Measurements from ENCODE around the gene ADAMTSL2.

ADAMTSL2 gene

GRCh38 chr9:133573791-133574515 is 39.4 kb downstream of the ADAMTSL2 start:
- no peaks in the 10 kb centered on the region for H3K9me3 ChIP-seq (ENCODE audit: low read depth, low read length)
- DNase-seq (ENCODE audit: low read depth, low spot score): no peak
- H3K9ac ChIP-seq (ENCODE audit: insufficient read length): no peak overlapping the region
- no peak overlapping the region for H3K4me3 ChIP-seq
- no peaks in the 10 kb centered on the region for H3K36me3 ChIP-seq (ENCODE audit: insufficient read depth, low read length)
- TF ChIP-seq POLR2AphosphoS5 (IDR thresholded peaks at IDR 0.05; ENCODE audit: borderline replicate concordance, low read depth, low read length) (no peak), FOXP2 (optimal IDR thresholded peaks at IDR 0.05; ENCODE audit: control extremely low read depth, extremely low read length, insufficient read depth) (no peak), EZH2 (IDR thresholded peaks at IDR 0.05) (no peak)
- no peak overlapping the region for H3K27ac ChIP-seq

GRCh38 chr9:133574771-133575170 is 40.3 kb downstream of the ADAMTSL2 start:
- no peak overlapping the region for H3K9ac ChIP-seq (ENCODE audit: insufficient read length)
- no peak overlapping the region for H3K27ac ChIP-seq
- TF ChIP-seq POLR2AphosphoS5 (IDR thresholded peaks at IDR 0.05; ENCODE audit: borderline replicate concordance, low read depth, low read length) (no peak), FOXP2 (optimal IDR thresholded peaks at IDR 0.05; ENCODE audit: control extremely low read depth, extremely low read length, insufficient read depth) (no peak), EZH2 (IDR thresholded peaks at IDR 0.05) (no peak)
- DNase-seq (ENCODE audit: low read depth, low spot score): no peak
- H3K4me3 ChIP-seq: no peak overlapping the region
- H3K36me3 ChIP-seq (ENCODE audit: insufficient read depth, low read length): no peaks in the 10 kb centered on the region
- H3K9me3 ChIP-seq (ENCODE audit: low read depth, low read length): no peaks in the 10 kb centered on the region

- Histone ChIP-seq H3K9ac (ENCODE audit: insufficient read length) (no peak overlapping the region), H3K4me3 (no peak overlapping the region), H3K9me3 (ENCODE audit: low read depth, low read length) (no peaks in the 10 kb centered on the region), H3K36me3 (ENCODE audit: insufficient read depth, low read length) (no peaks in the 10 kb centered on the region), H3K27ac (no peak overlapping the region)
- no peak for DNase-seq (ENCODE audit: low read depth, low spot score)
- TF ChIP-seq EZH2 (IDR thresholded peaks at IDR 0.05): no peak
- TF ChIP-seq POLR2AphosphoS5 (IDR thresholded peaks at IDR 0.05; ENCODE audit: borderline replicate concordance, low read depth, low read length): no peak
- TF ChIP-seq FOXP2 (optimal IDR thresholded peaks at IDR 0.05; ENCODE audit: control extremely low read depth, extremely low read length, insufficient read depth): no peak
Measured at GRCh38 chr9:133575186-133576030, 40.9 kb downstream of the ADAMTSL2 start.

- no peaks in the 10 kb centered on the region for H3K36me3 ChIP-seq (ENCODE audit: insufficient read depth, low read length)
- no peak overlapping the region for H3K9ac ChIP-seq (ENCODE audit: insufficient read length)
- H3K27ac ChIP-seq: no peak overlapping the region
- DNase-seq (ENCODE audit: low read depth, low spot score): no peak
- TF ChIP-seq EZH2 (IDR thresholded peaks at IDR 0.05): no peak
- TF ChIP-seq FOXP2 (optimal IDR thresholded peaks at IDR 0.05; ENCODE audit: control extremely low read depth, extremely low read length, insufficient read depth): no peak
- TF ChIP-seq POLR2AphosphoS5 (IDR thresholded peaks at IDR 0.05; ENCODE audit: borderline replicate concordance, low read depth, low read length): no peak
- H3K4me3 ChIP-seq: no peak overlapping the region
- no peaks in the 10 kb centered on the region for H3K9me3 ChIP-seq (ENCODE audit: low read depth, low read length)
Measured at GRCh38 chr9:133576031-133576874, 41.7 kb downstream of the ADAMTSL2 start.

DNA sequence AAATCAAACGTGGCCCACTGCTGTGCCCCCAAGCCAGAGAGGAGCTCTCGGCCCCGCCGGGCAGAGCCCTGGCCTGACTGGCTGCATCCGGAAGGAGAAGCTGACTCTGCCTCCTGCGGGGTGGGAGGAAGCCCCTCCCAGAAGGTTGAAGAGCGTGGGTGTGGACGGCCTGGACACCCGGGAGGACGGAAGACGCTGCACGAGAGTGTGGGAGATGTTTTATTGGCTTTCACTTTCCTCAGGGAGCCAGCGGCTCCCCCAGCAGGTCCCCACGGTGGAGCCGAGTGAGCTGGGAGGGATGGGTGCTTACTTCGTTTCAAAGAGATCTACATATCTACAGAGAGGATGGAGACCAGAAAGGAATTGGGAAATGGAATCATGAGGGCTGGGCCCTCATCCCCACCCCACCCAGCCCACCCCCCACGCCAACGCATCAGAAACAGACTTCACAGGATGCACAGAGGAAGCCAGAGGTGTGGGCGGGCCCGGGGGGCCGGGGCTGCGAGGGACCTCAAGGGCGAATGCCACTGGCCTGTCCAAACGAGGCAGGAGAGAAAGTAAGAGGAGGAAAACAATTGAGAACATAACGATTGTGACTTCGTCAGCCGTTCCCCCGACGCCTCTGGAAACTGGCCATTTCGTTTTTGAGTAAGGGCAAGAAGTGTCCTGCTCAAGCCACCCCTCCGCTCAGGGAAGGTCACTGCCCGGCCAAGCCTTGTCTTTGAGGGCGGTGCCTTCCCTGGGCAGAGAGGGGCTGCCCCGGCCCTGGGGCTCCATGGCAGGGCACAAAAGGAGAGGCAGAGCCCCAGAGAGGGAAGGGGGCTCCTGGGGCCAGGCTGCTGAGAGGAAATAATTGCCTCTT is 42.6 kb downstream of the ADAMTSL2 start:
- no peak for DNase-seq (ENCODE audit: low read depth, low spot score)
- Histone ChIP-seq H3K9me3 (ENCODE audit: low read depth, low read length) (no peaks in the 10 kb centered on the region), H3K9ac (ENCODE audit: insufficient read length) (no peak overlapping the region), H3K27ac (no peak overlapping the region), H3K4me3 (no peak overlapping the region), H3K36me3 (ENCODE audit: insufficient read depth, low read length) (no peaks in the 10 kb centered on the region)
- TF ChIP-seq POLR2AphosphoS5 (IDR thresholded peaks at IDR 0.05; ENCODE audit: borderline replicate concordance, low read depth, low read length): no peak
- TF ChIP-seq FOXP2 (optimal IDR thresholded peaks at IDR 0.05; ENCODE audit: control extremely low read depth, extremely low read length, insufficient read depth): no peak
- TF ChIP-seq EZH2 (IDR thresholded peaks at IDR 0.05): no peak

GRCh38 chr9:133577737-133578112 is 43.2 kb downstream of the ADAMTSL2 start:
- no peak for DNase-seq (ENCODE audit: low read depth, low spot score)
- no peak for TF ChIP-seq FOXP2 (optimal IDR thresholded peaks at IDR 0.05; ENCODE audit: control extremely low read depth, extremely low read length, insufficient read depth)
- no peak for TF ChIP-seq POLR2AphosphoS5 (IDR thresholded peaks at IDR 0.05; ENCODE audit: borderline replicate concordance, low read depth, low read length)
- TF ChIP-seq EZH2 (IDR thresholded peaks at IDR 0.05): no peak
- no peaks in the 10 kb centered on the region for H3K9me3 ChIP-seq (ENCODE audit: low read depth, low read length)
- no peak overlapping the region for H3K9ac ChIP-seq (ENCODE audit: insufficient read length)
- no peak overlapping the region for H3K27ac ChIP-seq
- no peak overlapping the region for H3K4me3 ChIP-seq
- no peaks in the 10 kb centered on the region for H3K36me3 ChIP-seq (ENCODE audit: insufficient read depth, low read length)
